H9 (cell line): Measurements from ENCODE around the gene TOR4A. TPM values are rescaled to one million over a fixed set of nuclear protein-coding genes. Genes with fewer than 3 reads are reported as not detected.

Experiments
- DNase-seq: peaks from one replicate; pipeline ENCODE4 v3.0.0-alpha.2; 2017
- H2AFZ ChIP-seq: one replicate; pipeline ENCODE4 v1.6.1; 2013; ENCODE audit warnings: mild to moderate bottlenecking, low read length, control low read depth, moderate library complexity
- H2AK5ac ChIP-seq: 2 replicates; pipeline ENCODE4 v1.6.1; 2013; ENCODE audit warnings: low read length, control low read depth, mixed read lengths; ENCODE audit not compliant: insufficient read length
- H2BK120ac ChIP-seq: one replicate; pipeline ENCODE4 v1.6.1; 2013; ENCODE audit warnings: low read depth, mild to moderate bottlenecking, low read length, control low read depth, inconsistent platforms; ENCODE audit not compliant: poor library complexity, severe bottlenecking
- H2BK12ac ChIP-seq: 2 replicates; pipeline ENCODE4 v1.6.1; 2013; ENCODE audit warnings: low read length, control low read depth, mixed read lengths, low read depth; ENCODE audit not compliant: insufficient read length
- H2BK15ac ChIP-seq: 2 replicates; pipeline ENCODE4 v1.6.1; 2013; ENCODE audit warnings: low read depth, low read length, control low read depth
- H2BK20ac ChIP-seq: one replicate; pipeline ENCODE4 v1.6.1; 2013; ENCODE audit warnings: low read depth, mild to moderate bottlenecking, low read length, control low read depth, inconsistent platforms; ENCODE audit not compliant: poor library complexity, severe bottlenecking
- H2BK5ac ChIP-seq: 2 replicates; pipeline ENCODE4 v1.6.1; 2013; ENCODE audit warnings: low read length, control low read depth, mixed read lengths; ENCODE audit not compliant: insufficient read length
- H3K14ac ChIP-seq: 2 replicates; pipeline ENCODE4 v1.6.1; 2013; ENCODE audit warnings: low read length, control low read depth; ENCODE audit not compliant: insufficient read depth
- H3K18ac ChIP-seq: 2 replicates; pipeline ENCODE4 v1.6.1; 2013; ENCODE audit warnings: low read depth, mild to moderate bottlenecking, mixed read lengths, low read length, control low read depth; ENCODE audit not compliant: insufficient read length
- H3K23ac ChIP-seq: 2 replicates; pipeline ENCODE4 v1.6.1; 2013; ENCODE audit warnings: low read length, control low read depth, mixed read lengths, low read depth; ENCODE audit not compliant: insufficient read length
- H3K23me2 ChIP-seq: 2 replicates; pipeline ENCODE4 v1.6.1; 2013; ENCODE audit warnings: low read depth, mild to moderate bottlenecking, mixed read lengths, low read length, control low read depth; ENCODE audit not compliant: insufficient read length, poor library complexity, severe bottlenecking
- H3K27ac ChIP-seq: 2 replicates; pipeline ENCODE4 v1.5.1; 2013; ENCODE audit warnings: low read length, control low read depth, mixed read lengths, low read depth; ENCODE audit not compliant: insufficient read length
- H3K27me3 ChIP-seq: 2 replicates; pipeline ENCODE4 v1.6.1; 2013; ENCODE audit warnings: low read length, control low read depth, inconsistent platforms; ENCODE audit not compliant: insufficient read depth
- H3K4ac ChIP-seq: 2 replicates; pipeline ENCODE4 v1.6.1; 2013; ENCODE audit warnings: low read depth, mild to moderate bottlenecking, control low read depth, inconsistent platforms, low read length, moderate library complexity
- H3K4me1 ChIP-seq: 2 replicates; pipeline ENCODE4 v1.6.1; 2013; ENCODE audit warnings: low read length, control low read depth, inconsistent platforms; ENCODE audit not compliant: insufficient read depth
- H3K4me2 ChIP-seq: 2 replicates; pipeline ENCODE4 v1.6.1; 2013; ENCODE audit warnings: low read length, control low read depth, mixed read lengths; ENCODE audit not compliant: insufficient read length, insufficient read depth
- H3K56ac ChIP-seq: 2 replicates; pipeline ENCODE4 v1.6.1; 2013; ENCODE audit warnings: low read depth, mild to moderate bottlenecking, mixed read lengths, low read length, control low read depth; ENCODE audit not compliant: insufficient read length
- H3K79me1 ChIP-seq: 2 replicates; pipeline ENCODE4 v1.6.1; 2013; ENCODE audit warnings: low read depth, mild to moderate bottlenecking, moderate library complexity, low read length, control low read depth, inconsistent platforms; ENCODE audit not compliant: insufficient read depth, poor library complexity, severe bottlenecking
- H3K79me2 ChIP-seq: 2 replicates; pipeline ENCODE4 v1.6.1; 2013; ENCODE audit warnings: low read length, control low read depth, inconsistent platforms; ENCODE audit not compliant: insufficient read depth
- H3K9ac ChIP-seq: 2 replicates; pipeline ENCODE4 v1.6.1; 2013; ENCODE audit warnings: low read length, control low read depth, mixed read lengths; ENCODE audit not compliant: insufficient read length; ENCODE audit errors: extremely low read depth
- H3K9me3 ChIP-seq: one replicate; pipeline ENCODE4 v1.6.1; 2013; ENCODE audit warnings: low read depth, low read length, inconsistent platforms; ENCODE audit not compliant: control insufficient read depth
- H3T11ph ChIP-seq: one replicate; pipeline ENCODE4 v1.6.1; 2013; ENCODE audit warnings: mild to moderate bottlenecking, low read length, control low read depth, inconsistent platforms
- H4K20me1 ChIP-seq: one replicate; pipeline ENCODE4 v1.6.1; 2013; ENCODE audit not compliant: control insufficient read depth, insufficient read length, insufficient read depth
- H4K5ac ChIP-seq: 2 replicates; pipeline ENCODE4 v1.6.1; 2013; ENCODE audit warnings: low read depth, mild to moderate bottlenecking, mixed read lengths, low read length, control low read depth; ENCODE audit not compliant: insufficient read length
- H4K8ac ChIP-seq: replicated peaks from 2 replicates; pipeline ENCODE4 v1.6.1; 2013; ENCODE audit warnings: low read length, control low read depth, mixed read lengths, low read depth; ENCODE audit not compliant: insufficient read length
- H4K91ac ChIP-seq: 2 replicates; pipeline ENCODE4 v1.6.1; 2013; ENCODE audit warnings: low read depth, mild to moderate bottlenecking, moderate library complexity, mixed read lengths, low read length, control low read depth; ENCODE audit not compliant: insufficient read length
- H3K27ac Mint-ChIP-seq, 3 experiments: 2 replicates in 2 of 3; 3 replicates in 1 of 3; pipeline ENCODE4 v1.8.0; 2020 to 2021; ENCODE audit warnings: mixed read lengths in 3 of 3, mild to moderate bottlenecking in 1 of 3, moderate library complexity in 1 of 3
- H3K27me3 Mint-ChIP-seq: 2 replicates; pipeline ENCODE4 v1.8.0; 2021; ENCODE audit warnings: low read depth, mild to moderate bottlenecking, moderate library complexity, mixed read lengths
- H3K36me3 Mint-ChIP-seq, 3 experiments: 2 replicates in 2 of 3; 3 replicates in 1 of 3; pipeline ENCODE4 v1.8.0; 2020 to 2021; ENCODE audit warnings: low read depth in 3 of 3, mixed read lengths in 3 of 3; ENCODE audit not compliant: insufficient read depth in 1 of 3
- H3K4me1 Mint-ChIP-seq, 2 experiments: 2 replicates each; pipeline ENCODE4 v1.8.0; 2020; ENCODE audit warnings: mixed read lengths in 2 of 2
- H3K4me3 Mint-ChIP-seq, 2 experiments: 2 replicates in 1 of 2; 3 replicates in 1 of 2; pipeline ENCODE4 v1.8.0; 2020 to 2021; ENCODE audit warnings: mild to moderate bottlenecking in 2 of 2, mixed read lengths in 2 of 2, moderate library complexity in 1 of 2
- H3K9me3 Mint-ChIP-seq, 2 experiments: 2 replicates in 1 of 2; 3 replicates in 1 of 2; pipeline ENCODE4 v1.8.0; 2020; ENCODE audit warnings: mild to moderate bottlenecking in 2 of 2, mixed read lengths in 2 of 2, moderate library complexity in 1 of 2
- WGBS: extraction: QIAGEN DNeasy Blood & Tissue Kit; methylation state at CpG from one replicate; pipeline ENCODE4 v1.1.7; 2013; ENCODE audit warnings: missing lambda C conversion rate, low lambda C conversion rate, mixed read lengths; ENCODE audit not compliant: insufficient read length; ENCODE audit errors: extremely low coverage; 5-methylcytosine and 5-hydroxymethylcytosine counted together
- total RNA-seq: library from RNA; stranded (reverse); gene quantifications from 2 replicates; pipeline ENCODE4 v1.2.1, GENCODE V29; 2021
- TF ChIP-seq, protein P1 (sequence below): fragments of 200-600 bp; sonication (generic); conservative IDR thresholded peaks from 3 replicates; pipeline ENCODE4 v1.8.0; 2021; ENCODE audit warnings: antibody characterized with exemption, mild to moderate bottlenecking

TOR4A gene
- total RNA-seq, 1 experiment from 2014 or later: 6.2 TPM

GRCh38 chr9:137315581-137316011 is 38.1 kb downstream of the TOR4A start:
- Histone ChIP-seq H2BK120ac (no peak overlapping the region), H3T11ph (no peak overlapping the region), H2AFZ (no peak overlapping the region), H2BK20ac (no peak overlapping the region), H3K79me2 (no peaks in the 10 kb centered on the region), H3K4me1 (peaks cover 1% of the 10 kb centered on the region; the same call in 1 of the 2 replicates), H3K27ac (no peak overlapping the region), H3K23ac (no peak overlapping the region), H3K9ac (no peak overlapping the region), H3K23me2 (no peaks in the 10 kb centered on the region), H4K5ac (no peak overlapping the region), H4K8ac (no peak overlapping the region), H3K9me3 (no peaks in the 10 kb centered on the region), H3K4ac (no peak overlapping the region), H3K4me2 (no peak overlapping the region), H3K14ac (no peak overlapping the region), H3K79me1 (no peaks in the 10 kb centered on the region), H2BK12ac (no peak overlapping the region), H4K91ac (no peak overlapping the region), H2BK15ac (no peak overlapping the region), H3K18ac (no peak overlapping the region), H3K56ac (no peak overlapping the region), H2AK5ac (no peak overlapping the region), H4K20me1 (no peaks in the 10 kb centered on the region), H2BK5ac (no peak overlapping the region), H3K27me3 (no peaks in the 10 kb centered on the region)
- no peak overlapping the region for H3K4me3 Mint-ChIP-seq
- H3K27me3 Mint-ChIP-seq: peaks cover 3% of the 10 kb centered on the region; the same call in 1 of the 2 replicates
- TF ChIP-seq, protein P1, sequence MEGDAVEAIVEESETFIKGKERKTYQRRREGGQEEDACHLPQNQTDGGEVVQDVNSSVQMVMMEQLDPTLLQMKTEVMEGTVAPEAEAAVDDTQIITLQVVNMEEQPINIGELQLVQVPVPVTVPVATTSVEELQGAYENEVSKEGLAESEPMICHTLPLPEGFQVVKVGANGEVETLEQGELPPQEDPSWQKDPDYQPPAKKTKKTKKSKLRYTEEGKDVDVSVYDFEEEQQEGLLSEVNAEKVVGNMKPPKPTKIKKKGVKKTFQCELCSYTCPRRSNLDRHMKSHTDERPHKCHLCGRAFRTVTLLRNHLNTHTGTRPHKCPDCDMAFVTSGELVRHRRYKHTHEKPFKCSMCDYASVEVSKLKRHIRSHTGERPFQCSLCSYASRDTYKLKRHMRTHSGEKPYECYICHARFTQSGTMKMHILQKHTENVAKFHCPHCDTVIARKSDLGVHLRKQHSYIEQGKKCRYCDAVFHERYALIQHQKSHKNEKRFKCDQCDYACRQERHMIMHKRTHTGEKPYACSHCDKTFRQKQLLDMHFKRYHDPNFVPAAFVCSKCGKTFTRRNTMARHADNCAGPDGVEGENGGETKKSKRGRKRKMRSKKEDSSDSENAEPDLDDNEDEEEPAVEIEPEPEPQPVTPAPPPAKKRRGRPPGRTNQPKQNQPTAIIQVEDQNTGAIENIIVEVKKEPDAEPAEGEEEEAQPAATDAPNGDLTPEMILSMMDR: no peak
- peak; percentile 33 for DNase-seq
- no peak overlapping the region for H3K27ac Mint-ChIP-seq
- H3K36me3 Mint-ChIP-seq: no peaks in the 10 kb centered on the region
- no CpG with 5 or more reads among the region's 18 CpGs for WGBS
- H3K9me3 Mint-ChIP-seq: no peaks in the 10 kb centered on the region; a peak in 1 of 5 replicates
- peaks cover 8 to 13% of the 10 kb centered on the region in 2 experiments; a peak in 3 of 4 replicates for H3K4me1 Mint-ChIP-seq
